ENCODE measurements around the gene PRPF39.

- no peak for TF ChIP-seq TEAD4 (CRISPR knock-in tag; IDR thresholded peaks at IDR 0.05)
- TF ChIP-seq ZNF423 (CRISPR knock-in tag; IDR thresholded peaks at IDR 0.05): no peak
- no peak for TF ChIP-seq CTCF (IDR thresholded peaks at IDR 0.05)
- no peak for TF ChIP-seq ZNF281 (CRISPR knock-in tag; IDR thresholded peaks at IDR 0.05)
- TF ChIP-seq MAX (CRISPR knock-in tag; IDR thresholded peaks at IDR 0.05): no peak
- TF ChIP-seq ATF3 (CRISPR knock-in tag; conservative IDR thresholded peaks at IDR 0.05): no peak
- TF ChIP-seq MLX (CRISPR knock-in tag; IDR thresholded peaks at IDR 0.05): no peak
- TF ChIP-seq ZNF671 (CRISPR knock-in tag; IDR thresholded peaks at IDR 0.05): no peak
- no peak for TF ChIP-seq ATF2 (CRISPR knock-in tag; IDR thresholded peaks at IDR 0.05; ENCODE audit: borderline replicate concordance, low read depth)
- no peak for TF ChIP-seq ARID4B (CRISPR knock-in tag; IDR thresholded peaks at IDR 0.05; ENCODE audit: borderline replicate concordance)
- no peak for TF ChIP-seq MXD4 (CRISPR knock-in tag; IDR thresholded peaks at IDR 0.05; ENCODE audit: borderline replicate concordance)
Measured at GRCh38 chr14:45112896-45113781, 29.2 kb downstream of the PRPF39 start.
